Astrocyte of the cerebellum (primary cell): ENCODE data around the gene GAK.
"Not testable (repeated sequence)": the region's sequence is repeated elsewhere in the genome, so short reads cannot be mapped to it uniquely, and the experiment has no call there.

Experiments used
- DNase-seq: peaks from one replicate; pipeline ENCODE4 v3.0.0-alpha.2; 2011; ENCODE audit warnings: low read depth
- H3K4me3 ChIP-seq: 2 replicates; pipeline ENCODE4 v1.5.1; 2011; ENCODE audit warnings: mild to moderate bottlenecking, low read depth, low read length, moderate library complexity
- CTCF ChIP-seq: IDR thresholded peaks from 2 replicates; pipeline ENCODE4 v1.5.1; 2012; ENCODE audit warnings: low read length, low read depth, moderate library complexity, mild to moderate bottlenecking; ENCODE audit errors: missing control alignments
- in situ Hi-C: cut with HindIII; loops from 2 replicates; pipeline ENCODE4 v1.10.0; 2017; ENCODE audit warnings: low sequenced_read_pairs

GAK gene

GRCh38 chr4:924107-925096 is 7.7 kb downstream of the GAK start:
- no peak overlapping the region for H3K4me3 ChIP-seq
- no peak for DNase-seq
- in situ Hi-C loops: no loop called here
- no peak for TF ChIP-seq CTCF

GRCh38 chr4:921830-922331 is 10.2 kb downstream of the GAK start:
- in situ Hi-C loops: no loop called here
- no peak for TF ChIP-seq CTCF
- DNase-seq: no peak
- H3K4me3 ChIP-seq: no peak overlapping the region

- DNase-seq, H3K4me3 ChIP-seq, in situ Hi-C loops: not testable (repeated sequence)
Measured at GRCh38 chr4:919004-919680, 13.0 kb downstream of the GAK start.

GRCh38 chr4:918591-918990 is 13.5 kb downstream of the GAK start:
- DNase-seq, H3K4me3 ChIP-seq, in situ Hi-C loops: not testable (repeated sequence)

- H3K4me3 ChIP-seq: no peak overlapping the region
- TF ChIP-seq CTCF: no peak
- in situ Hi-C loops: no loop called here
- no peak for DNase-seq
Measured at GRCh38 chr4:917992-918391, 14.1 kb downstream of the GAK start.

GRCh38 chr4:917466-917865 is 14.7 kb downstream of the GAK start:
- TF ChIP-seq CTCF: no peak
- H3K4me3 ChIP-seq: no peak overlapping the region
- DNase-seq: no peak
- in situ Hi-C loops: no loop called here

- in situ Hi-C loops: no loop called here
- TF ChIP-seq CTCF: no peak
- H3K4me3 ChIP-seq: no peak overlapping the region
- no peak for DNase-seq
Measured at GRCh38 chr4:915595-915994, 16.5 kb downstream of the GAK start.
